DMS79 treated with DMSO at 0.1 percent for 48 hours (cell line): ENCODE results near the gene PTPN23.
"Not testable (repeated sequence)": the region's sequence is repeated elsewhere in the genome, so short reads cannot be mapped to it uniquely, and the experiment has no call there.

ENCODE experiments used
- DNase-seq: peaks from one replicate; lab custom pipeline; 2025; lab: John Stamatoyannopoulos, UW

Gene PTPN23

DNA sequence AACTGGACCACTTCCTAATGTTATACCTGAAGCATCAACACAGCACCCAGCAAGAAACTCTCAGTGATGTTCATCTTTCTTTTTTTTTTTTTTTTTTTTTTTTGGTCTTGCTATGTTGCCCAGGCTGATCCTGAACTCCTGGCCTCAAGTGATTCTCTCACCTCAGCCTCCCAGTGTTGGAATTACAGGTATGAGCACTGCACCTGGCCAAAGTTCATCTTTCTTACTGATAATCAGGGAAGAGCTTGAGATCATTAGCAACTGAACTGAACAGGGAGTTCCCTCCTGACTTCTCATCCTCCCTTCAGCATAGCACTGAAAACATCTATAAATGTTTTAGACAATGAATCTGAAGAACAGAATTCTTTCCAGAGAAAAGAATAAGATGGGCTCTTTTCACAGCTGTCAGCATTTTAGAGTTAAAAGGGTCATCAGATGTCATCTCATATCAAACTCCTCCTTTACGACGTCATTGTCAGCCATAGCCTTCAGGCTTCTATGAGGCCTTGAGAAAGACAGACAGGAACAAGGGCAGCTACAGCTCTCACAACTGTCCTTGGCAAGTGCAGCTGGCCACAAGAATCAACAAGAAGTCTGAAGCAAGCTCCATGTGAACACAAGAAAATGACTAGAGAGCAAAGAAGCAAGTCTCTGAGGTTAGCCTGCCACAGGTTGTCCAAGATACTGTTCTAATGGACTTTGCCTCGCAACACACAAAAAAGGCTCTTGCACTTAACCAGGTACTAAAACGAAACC is 61.2 kb downstream of the PTPN23 start:
- DNase-seq, result no peak

DNA sequence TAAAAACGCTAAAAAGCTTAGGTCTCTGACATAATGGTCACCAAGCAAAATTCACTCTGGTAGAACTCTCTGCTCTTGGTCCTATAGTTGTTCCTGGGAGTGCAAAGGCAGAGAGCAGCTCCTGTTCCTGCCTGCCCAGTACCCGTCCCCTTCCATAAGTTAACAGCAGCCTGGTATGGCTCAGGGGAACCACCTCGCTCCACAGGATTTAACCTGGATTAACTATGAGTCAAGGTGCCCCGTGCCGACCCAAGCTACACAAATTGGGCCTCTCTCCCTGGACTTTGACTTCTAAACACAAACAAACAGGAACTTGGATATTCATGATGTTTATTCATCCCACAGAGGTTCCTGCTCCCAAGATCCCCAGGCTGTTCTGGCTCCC is 62.8 kb downstream of the PTPN23 start:
- DNase-seq, result no peak

DNA sequence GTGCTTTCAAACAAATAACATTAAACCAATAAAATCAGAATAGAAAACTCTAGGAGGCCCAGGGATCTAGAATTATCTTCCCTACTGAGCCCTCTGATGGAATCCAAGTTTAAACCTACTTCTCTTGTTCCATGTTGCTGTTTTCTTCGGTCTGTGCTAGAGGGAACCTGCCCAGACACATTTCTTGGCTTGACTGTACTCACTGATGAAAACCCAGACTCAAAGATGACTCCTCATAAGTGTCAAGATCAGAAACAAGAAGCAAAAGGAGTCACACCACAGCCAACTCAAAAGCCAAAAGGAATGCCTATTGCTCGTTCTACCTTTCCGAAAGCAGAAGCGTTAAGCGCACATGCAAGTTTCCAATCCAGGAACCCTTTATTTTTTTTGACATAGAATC is 63.3 kb downstream of the PTPN23 start:
- no peak for DNase-seq

DNA sequence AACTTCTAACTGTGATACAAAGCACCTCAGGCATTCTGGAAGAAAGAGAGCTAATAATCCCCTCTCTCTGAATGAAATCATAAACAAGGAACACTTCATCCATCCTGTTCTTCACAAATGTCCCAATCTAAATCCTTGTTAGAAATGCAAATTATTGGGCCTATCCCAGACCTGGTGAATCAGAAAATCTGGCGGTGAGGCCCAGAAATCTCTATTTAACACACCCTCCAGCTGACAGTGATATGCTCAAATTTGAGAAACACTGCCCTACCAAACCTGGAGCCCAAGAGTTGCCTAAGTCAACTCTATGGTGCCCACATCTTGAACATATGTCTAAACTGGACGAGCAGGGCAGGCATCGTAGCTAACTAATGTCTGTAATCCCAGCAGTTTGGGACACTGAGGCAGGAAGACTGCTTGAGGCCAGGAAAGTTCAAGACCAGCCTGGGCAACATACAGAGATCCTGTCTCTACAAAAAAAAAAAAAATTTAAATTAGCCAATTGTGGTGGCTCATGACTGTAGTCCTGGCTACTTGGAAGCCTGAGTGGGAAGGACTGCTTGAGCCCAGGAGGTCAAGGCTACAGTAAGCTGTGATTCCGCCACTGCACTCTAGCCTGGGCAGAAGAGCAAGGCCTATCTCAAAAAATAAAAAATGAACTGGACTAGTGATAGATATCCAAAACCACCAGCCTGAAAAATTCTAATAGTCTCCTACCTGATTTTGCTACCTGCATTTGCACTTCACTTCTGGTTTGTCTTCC is 71.8 kb downstream of the PTPN23 start:
- no peak for DNase-seq

DNA sequence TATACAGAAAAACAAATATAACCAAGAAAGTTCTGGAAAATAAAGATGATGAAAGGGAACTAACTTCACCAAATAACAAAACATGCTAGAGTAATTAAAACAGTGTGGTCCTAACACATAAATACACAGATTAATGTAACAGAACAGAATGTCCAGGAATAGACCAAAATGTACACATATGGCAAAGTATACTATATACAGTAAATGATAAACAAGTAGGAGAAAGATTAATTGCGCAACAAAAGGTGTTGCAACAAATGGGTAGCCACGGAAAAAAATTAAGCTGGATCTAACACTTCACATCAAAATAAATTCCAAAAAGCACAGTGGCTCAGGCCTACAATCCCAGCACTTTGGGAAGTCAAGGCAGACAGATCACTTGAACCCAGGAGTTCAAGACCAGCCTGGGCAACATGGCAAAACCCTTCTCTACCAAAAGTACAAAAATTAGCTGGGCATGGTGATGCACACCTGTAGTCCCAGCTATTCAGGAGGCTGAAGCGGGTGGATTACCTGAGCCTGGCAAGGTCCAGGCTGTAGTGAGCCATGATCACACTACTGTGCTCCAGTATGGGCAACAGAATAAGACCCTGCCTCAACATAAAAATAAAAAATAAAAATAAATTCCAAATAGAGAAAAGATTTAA is 75.1 kb downstream of the PTPN23 start:
- no peak for DNase-seq

DNA sequence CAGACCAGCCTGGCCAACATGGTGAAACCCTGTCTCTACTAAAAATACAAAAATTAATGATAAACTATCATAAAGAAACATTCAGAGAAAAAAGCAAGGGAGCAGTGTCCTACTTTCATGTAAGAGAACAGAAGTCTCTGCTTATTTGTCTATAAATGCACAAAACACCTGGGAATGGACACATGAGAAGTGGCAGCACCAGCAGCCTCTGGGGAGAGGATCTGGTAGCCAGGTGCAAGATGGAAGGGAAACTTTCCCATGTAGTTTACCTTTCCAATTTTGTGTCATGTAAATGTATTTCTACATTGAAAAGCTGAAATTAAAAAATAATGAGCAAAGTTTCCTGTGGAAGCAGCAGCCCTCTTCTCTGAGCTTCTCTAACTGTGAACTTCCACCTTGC is 76.2 kb downstream of the PTPN23 start:
- no peak for DNase-seq

DNA sequence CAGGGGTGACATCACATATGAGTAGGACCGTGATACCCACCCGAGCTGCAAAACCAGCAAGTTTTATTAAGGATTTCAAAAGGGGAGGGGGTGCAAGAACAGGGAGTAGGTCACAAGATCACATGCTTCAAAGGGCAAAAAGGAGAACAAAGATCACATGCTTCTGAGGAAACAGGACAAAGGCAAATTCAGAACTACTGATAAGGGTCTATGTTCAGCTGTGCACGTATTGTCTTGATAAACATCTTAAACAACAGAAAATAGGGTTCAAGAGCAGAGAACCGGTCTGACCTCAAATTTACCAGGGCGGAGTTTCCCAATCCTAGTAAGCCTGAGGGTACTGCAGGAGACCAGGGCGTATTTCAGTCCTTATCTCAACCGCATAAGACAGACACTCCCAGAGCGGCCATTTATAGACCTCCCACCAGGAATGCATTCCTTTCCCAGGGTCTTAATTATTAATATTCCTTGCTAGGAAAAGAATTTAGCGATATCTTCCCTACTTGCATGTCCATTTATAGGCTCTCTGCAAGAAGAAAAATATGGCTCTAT is 78.8 kb downstream of the PTPN23 start:
- not testable (repeated sequence) for DNase-seq
